ENCODE data around the gene SUGCT.

- TF ChIP-seq CTCF (IDR thresholded peaks at IDR 0.05) (no peak), POLR2A (IDR thresholded peaks at IDR 0.05) (no peak)
These were observed 519.4 kb downstream of the SUGCT start for GRCh38 chr7:40654171-40654570.
